NCI-H1105 treated with DMSO at 0.1 percent for 48 hours (cell line): ENCODE measurements around the gene ZNF319.

ENCODE experiments used
- DNase-seq: peaks from one replicate; lab custom pipeline; 2025; lab: John Stamatoyannopoulos, UW

Gene ZNF319

DNA sequence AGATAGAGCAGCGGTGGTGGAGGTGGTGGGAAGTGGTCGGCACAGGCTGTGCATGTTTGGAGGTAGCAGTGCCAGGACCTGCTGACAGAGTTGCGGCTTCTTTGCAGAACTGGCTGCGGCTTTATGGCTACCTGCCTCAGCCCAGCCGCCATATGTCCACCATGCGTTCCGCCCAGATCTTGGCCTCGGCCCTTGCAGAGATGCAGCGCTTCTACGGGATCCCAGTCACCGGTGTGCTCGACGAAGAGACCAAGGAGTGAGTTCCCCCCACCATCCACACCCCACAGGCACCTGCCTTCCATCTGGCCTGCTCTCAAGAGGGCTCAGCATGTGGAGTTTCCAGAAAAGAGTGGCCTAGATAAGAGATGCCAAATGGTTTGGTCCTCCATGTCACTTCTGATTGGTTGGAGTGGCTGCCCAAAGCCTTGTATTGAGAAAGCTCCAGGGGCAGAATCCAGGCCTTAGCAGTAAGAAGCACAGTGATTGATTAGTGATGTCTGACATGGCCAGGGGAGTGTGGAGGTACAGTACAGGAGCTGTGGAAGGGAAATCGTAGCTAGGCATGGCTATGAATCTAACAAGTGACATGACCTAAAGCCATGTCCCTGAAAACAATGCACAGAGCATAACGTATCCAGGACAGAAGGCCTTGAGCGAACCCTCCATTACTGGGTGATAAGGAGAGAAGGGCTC lies 37.0 kb upstream of the ZNF319 start:
- DNase-seq: no peak

DNA sequence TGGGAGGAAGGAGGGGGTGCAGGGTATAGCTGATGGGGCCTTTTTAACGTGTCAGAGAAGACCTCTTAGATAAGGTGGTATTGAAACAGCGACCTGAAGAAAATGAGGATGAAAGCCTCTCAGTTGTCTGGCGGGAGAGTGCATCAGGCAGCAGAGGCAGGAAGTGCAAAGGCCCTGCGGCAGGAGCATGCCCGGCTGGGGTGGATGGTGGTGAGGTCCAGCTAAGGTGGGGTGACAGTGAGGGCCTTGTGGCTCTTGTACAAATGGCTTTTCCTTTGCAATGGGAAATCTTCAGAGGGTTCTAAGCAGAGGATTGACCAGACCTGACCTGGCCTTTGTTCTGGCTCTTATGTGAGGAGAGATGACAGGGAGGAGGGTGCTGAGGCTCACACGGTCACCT lies 36.5 kb upstream of the ZNF319 start:
- no peak for DNase-seq

DNA sequence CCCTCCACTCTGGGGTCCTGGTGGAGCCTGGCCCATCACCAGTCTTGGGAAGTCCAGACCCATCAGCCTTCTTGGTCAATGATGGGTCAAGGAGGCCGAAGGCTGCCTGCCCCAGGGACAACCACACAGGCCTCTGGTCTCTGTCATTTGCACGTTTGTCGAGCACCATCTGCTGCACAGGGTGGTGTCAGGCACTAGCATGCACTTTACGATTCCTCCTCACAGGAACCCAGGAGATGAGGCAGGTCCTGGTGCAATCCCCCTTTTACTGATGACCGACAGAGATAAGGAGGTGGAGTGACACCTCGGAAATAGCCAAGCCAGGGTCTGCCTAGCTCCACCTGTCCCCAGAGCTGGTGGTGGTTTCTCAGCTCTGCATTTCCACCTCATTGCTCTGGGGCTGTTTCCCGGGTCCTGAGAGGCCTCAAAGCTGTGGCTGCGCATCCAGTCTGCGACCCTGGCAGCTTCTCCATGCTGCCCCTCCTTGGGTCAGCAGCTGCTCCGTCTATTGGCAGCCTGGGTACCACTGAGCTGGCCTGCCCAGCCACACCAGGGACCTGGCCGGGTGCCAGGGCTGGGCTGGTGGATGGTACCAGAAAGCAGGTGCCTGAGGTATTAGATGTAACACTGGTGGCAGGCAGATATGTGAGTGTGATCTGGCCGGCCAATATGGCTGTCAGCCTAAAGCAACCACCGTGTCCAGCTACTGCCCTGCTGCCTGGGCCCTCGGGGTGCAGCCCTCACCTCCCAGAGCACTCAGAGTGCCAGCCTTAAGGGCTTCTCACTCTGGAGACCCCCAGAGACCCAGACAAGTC lies 35.1 kb upstream of the ZNF319 start:
- DNase-seq: no peak

DNA sequence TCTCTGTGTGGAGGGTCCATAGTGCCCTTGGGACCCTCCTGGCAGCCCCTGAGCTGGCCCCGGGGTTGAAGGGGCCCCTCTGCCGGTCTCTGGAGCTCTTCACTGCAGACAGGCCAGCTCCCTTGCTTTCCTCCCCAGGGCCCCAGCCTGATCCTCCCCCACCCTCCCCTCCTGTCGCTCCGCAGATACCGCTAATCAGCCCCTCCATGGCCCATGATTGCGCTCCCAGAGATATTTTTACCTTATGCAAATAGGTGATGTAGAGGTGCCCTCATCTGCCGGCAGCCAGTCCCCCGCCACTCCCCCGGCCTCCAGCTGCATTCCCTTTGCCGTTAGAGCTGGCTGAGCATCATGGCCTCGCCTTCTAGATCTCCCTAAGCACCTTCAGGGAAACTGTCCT lies 34.3 kb upstream of the ZNF319 start:
- no peak for DNase-seq

DNA sequence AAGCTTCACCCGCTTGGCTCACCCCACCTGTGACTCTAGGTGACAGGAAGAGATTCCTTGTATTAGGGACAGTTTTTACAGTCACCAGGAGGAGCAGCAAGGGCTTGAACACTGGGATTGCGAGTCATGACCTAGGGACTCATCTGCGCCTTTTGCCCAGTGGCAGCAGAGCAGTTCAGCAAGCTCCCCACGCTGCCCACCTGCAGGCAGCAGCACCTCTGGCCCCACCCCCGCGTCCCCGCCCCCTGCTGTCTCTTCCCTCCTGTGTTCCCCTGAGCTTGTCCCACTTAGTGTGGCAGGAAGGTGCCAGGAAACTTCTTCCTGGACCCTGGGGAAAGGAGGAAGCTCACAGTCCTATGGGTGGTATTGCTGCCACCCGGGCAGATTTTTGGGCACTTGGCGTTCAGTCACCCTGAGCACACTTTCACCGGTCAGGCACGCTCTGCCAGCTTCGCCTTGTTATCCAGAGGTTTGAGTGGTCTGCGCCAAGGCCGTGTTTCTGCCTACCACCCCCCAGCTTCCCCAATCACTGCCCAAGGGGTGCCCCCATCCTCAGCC lies 33.7 kb upstream of the ZNF319 start:
- DNase-seq: no peak

DNA sequence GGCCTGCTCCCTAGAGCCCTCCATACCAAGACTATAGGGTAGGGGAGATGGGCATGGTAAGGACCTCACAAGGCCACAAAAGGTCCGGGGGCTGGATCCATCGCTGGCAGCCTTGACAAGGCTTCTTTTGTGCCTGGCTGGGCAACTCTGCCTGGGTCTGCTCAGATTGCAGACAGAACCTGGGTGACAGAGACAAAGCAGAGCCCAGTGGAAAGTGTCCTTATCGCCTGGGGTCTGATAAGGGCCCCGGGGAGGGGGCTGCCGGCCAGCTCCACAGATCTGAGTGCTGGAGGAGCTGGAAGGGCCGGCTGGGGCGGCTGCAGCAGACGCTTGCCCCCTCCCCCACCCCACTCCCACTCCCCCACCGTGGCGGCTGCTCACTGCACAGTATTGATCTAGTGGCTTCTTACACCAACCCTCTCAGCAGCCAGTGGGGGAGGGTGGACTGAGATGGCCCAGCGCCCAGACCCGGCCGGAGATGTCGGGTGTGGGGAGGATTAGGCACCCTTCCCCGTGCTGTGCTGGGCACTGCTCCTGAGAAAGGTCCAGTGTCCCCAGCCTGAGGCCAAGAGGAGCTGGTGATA lies 32.3 kb upstream of the ZNF319 start:
- DNase-seq: no peak

DNA sequence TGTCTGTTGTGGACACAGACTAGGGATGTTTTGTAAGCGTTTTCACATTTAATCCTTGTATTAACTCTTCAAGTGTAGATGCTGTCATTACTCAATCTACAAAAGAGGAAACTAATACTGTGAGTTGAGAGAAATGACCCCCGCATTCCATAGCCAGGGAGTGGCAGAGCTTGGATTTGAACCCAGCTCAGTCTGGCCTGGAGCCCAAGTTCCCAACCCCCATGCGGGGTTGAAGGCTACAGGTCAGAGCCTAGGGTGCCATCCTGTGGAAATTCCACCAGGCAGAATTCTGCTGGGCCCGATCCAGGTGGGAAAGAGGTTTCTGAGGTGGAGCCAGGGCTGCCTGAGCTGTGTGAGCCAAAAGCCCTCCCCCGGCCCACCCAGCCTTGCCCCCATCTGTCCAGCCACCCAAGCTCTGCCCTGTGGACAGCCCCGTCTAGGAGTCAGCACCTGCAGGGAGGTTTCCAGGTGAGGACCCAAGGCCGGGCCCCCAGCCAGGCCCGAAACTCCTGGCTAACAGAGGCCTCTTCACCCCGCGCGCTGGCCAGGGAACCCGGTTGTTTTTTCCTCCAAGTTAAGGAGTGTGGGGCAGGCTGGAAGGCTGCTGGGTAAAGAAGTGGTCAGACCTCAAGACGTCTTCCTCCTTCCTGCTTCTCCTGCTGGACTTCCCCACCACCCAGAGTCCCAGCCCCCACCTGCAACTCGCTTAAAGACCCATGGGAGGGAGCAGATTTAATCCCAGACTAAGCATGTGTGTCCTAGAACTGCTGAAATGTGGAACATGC lies 30.7 kb upstream of the ZNF319 start:
- no peak for DNase-seq

DNA sequence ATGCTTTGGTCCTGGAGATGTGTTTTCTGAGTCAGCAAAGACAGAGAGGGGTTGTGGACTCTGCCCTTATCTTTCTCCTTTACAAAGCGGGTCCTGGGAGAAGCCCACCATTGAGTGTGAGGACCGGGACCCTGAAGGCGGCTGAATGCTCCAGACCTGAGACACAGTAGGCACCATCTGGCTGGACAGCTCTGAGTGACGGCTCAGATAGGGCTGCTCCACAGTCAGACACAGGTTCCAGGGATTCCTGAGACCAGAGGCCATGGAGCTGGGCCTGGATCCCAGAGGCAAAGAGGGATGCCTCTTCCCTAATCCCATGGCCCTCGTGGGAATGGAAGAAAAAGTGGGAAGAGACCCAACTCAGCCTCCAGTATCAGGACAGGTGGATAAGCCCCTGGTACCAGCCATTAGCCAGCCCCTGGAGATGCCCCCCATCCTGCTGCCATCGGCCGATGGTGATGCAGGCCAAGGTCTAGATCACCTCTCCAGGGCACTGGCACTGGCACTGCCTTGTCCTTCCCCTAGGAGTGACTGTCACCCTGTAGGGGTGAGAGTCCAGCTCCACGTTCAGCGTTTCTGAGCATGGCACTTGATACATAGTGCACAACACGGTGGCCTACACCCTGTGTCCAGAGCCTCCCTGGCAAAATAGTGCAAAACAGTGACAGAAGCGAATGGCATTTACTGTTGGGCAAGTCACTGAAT lies 29.8 kb upstream of the ZNF319 start:
- DNase-seq: no peak

DNA sequence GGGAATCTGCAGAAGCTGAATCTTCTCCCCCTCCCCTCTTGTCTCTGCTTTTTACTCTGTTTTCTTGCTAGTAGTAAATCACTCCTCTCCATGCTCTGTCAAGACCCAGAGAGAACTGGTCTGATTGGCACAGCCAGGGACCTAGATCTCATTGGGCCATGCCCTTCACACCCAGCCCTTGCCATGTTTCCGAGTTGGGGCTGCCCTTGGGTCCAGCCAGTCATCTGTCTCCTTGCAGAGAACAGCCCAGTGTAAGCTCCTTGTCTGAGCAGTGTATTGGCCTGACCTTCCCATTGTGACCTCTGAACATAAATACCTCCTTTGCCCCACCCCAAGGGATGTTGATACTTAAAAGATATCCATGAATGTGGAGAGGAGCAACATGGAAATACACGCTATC lies 28.9 kb upstream of the ZNF319 start:
- no peak for DNase-seq

DNA sequence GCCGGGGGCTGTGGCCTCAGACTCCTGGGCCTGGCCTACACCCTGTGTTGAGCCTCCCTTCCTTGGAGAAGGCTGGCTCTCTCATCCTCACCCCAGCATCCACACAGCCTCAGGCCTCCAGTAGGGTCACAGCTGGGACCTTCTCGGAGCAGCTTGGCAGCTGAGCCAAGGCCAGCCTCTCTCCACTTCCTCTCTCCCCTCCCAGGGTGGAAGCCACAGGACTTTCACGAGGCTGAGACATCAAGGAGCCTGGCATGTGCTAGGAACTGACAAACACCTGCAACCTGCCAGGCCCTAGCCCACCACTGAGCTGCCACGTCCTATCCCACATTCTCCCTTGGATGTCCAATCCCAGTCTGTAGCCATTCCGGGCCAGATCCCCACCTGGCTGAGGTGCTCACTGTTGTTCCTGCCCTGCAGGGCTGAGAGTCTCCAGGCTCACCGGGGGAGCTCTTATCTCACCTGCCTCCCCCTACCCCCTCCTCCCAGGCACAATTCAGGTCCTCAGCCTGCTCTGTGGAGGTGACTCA lies 28.1 kb upstream of the ZNF319 start:
- no peak for DNase-seq

DNA sequence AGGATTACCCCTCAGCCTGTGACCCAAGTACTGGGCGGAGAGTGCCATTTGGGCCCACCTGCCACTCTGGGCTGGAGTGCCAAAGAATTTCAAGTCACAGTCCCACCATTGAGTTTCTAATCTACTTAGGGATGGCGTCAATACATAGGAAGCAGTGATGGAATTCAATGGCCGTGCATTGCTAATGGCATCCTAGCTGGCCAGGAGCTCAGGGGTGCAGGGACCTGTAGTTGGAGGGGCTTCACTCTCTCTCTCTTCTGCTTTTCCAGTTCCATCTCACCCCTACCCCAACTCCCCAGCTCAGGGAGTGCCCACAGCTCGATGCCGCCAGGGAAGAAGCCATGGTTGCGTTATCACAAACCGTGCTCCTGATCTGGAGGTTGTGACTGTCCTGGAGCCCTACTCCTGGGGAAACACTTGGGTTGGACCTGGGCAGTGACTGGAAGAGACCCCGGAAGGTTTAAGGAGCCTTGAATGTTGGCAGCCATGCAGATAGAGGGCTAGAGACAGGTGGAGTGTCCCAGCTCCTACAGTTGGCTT lies 27.5 kb upstream of the ZNF319 start:
- no peak for DNase-seq

DNA sequence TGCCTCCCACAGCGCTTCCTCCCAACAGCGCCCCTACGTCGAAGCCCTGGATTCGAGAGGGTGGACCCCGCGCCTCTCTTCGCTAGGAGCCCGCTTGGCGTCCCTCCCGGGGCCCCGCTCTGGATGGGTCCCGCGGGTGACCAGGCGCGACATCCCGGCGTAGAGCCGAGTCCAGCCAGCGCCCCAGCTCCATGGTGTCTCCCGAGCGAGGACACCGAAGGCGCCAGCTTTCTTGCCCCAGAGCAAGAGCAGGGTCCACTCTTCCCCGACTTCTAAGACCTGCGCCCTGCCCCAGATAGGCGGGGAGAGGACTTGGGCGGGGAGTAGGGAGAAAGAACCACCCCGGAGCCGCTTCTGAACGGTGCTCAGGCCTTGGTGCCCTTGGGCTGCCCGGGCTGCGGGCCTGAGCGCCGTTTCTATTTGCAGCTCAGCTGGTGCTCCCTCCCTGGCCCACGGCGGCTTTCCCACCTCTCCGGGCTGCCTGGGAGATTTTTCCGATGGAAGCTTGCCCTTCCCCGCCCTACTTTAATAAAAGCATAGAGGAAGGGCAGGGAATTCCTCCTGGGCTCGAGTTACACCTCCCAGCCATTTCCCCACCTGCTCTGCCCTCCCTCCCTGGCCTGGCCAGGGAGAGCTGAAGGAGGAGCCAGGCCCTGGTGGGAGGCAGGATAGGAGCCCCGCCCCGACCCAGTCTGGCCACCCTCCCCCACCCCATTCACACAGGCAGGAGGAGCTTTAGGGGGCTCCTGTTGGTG lies 26.9 kb upstream of the ZNF319 start:
- DNase-seq: peak; percentile 21

DNA sequence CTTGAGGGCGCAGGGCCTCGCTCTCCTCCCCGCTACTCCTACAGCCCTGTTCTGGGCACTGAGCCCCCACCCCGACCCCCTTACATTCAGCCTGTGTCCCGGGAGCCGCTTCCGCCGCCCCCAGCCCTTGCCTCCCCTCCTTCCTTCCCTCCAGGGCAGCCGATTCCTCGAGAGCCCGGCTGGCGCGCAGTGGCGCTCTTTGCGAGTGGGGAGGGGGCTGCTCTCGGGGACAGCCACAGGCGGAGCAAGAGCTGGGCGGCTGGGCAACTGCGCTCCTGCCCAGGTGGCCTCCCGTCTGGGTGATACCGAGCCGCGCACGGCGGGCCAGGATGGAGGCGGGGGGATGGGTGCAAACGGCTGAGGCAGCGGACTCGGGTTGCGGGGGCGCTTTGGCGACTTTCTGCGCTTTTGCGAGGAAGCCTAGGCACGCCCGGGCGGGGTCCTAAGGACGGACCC lies 26.3 kb upstream of the ZNF319 start:
- no peak for DNase-seq

DNA sequence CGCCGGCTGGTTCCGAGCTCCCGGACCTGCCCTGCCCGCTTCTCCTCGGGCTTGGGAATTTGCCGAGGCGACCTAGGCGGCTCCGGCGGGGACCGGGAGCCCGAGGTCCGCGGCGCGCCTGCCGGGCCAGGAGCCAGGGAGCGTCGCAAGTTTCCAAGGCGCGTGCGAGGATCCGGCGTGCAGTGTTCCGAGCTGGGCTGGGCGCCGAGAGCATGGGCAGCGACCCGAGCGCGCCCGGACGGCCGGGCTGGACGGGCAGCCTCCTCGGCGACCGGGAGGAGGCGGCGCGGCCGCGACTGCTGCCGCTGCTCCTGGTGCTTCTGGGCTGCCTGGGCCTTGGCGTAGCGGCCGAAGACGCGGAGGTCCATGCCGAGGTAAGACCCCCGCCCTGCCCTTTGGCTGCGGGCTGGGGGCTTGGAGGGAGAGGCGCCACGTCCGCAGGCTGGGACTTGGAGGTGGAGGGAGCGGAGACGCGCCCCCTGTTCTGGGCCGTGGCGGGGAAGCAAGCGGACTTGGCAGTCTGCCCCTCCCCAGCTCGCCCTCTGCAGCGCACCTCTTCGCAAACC lies 25.8 kb upstream of the ZNF319 start:
- no peak for DNase-seq

DNA sequence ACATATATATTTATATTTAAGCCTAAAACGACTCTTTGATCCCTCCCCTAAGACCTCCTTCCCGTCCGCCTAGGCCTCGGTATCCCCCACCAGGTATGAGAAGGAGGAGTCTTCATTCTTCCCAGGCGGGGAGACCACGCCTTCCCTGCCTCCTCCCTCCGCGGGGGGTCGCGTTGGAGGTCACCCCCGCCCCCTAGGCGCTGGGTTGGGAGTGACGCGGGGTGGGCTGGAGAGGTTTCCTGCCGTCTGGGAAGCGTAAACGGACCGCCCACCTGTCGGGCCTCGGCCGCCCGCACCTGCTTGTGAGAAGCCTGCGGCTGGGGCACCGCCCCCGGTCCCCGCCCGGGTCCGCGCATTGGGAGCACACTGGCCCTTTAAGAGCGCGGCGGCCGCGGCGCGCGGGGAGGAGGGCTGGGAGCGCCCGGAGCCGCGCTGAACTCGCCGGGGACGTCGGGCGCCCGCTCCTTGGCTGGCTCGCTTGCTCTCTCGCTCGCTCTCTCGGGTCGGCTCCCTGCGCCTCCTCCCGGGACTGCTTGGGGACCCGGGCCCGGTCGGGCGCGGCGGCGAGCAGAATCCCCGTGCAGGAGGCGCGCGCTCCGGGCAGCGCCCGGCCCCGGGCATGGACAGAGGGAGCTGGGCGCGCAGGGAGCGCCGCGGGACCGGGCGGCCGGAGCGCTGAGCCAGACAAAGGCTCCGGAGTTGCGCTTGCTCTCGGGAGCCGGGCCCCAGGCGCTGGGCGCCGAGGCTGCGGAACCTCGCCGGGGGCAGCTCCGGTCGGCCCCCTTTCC lies 25.1 kb upstream of the ZNF319 start, which contains the start of gene MMP15:
MMP15 (plus strand) TSS at position 404 of the 788 bp plus-strand sequence. CDS start 597 bp downstream, outside the sequence.
- DNase-seq: peak; percentile 63

DNA sequence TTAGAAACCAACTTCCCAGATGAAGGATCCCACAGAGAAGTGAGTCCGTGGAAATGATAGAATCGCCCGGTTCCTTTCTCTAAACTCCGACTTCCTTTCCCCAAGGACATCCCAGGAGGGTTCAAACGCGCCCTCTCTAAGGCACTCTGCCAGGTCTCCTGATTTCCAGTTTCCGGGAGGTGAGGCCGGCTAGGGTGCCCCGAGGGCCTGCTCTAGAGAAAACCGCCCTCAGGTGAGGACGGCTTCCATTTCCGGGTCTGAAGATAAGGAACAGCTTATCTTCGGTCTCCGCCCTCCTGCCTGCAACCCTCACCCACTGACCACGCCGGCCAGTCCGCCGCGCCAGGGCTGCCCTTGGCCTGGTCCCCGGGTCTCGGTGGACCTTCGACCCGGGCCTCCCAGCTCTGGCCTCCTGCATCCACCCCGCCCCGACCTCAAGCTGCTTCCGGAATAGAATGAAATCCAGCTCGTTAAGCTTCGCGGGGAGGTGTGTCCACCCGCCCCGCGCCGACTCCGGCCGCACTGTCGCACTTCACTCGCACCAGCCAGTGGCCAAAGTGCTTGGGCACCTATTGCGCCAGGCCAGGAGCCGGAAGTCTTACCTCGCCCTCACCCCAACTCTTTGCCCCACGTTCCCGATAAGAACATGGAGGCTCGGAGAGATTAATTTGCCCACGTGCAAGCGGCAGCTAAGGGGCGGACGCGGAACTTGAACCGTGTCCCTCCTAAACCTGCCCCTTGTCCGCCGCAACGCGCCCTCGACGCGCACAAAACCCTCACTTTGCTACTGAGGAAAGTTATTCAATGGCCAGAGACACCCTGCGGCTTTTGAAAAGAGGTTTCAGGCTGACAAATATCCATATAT lies 24.2 kb upstream of the ZNF319 start:
- DNase-seq: no peak

DNA sequence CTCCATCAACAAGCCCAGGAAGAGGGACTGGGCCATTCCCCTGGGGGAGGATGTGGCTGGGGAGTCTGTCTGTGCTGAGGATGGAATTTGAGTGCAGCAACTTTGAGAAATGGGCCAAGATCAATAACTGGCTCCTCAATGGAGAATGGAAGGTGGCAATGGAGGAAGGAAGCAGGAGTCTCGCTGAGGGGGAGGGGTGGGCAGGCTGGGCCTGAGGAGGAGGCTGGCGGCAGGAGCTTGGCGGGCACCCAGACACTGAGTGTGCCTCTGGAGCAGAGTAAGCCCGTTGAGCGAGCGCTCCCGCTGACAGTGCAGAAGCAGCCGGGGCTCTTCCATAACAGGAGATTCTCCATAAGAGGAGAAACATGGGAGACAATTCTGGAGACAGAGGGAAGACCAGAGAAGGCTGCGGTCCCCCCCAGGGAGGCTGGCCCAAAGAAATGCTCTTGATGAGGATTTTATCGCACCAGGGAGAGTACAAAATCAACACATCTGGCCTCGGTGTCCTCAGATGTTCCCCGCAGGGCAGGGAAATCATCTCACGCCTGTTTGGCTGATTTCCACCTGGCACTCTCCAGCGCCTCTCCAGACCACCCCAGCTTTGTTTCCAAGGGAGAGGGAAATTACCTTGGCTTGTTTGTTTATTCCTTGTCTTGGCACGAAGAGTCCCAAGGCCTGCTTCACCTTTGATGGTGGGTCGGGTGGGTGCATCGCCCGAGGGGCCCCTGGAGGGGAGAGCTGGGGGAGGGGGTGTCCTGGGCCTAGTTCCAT lies 22.3 kb upstream of the ZNF319 start:
- peak; percentile 78 for DNase-seq
